T-helper 1 cell treated with Interleukin-12 subunit alpha and Interleukin-12 subunit beta and Interleukin-4 antibody, amounts not matched to agents 30 μg/mL and 1 μg/mL, for 36 hours (primary cell): ENCODE data around the gene MFSD6.
"Not testable (repeated sequence)": the region's sequence is repeated elsewhere in the genome, so short reads cannot be mapped to it uniquely, and the experiment has no call there.

Experiments used
- H3K27ac Mint-ChIP-seq: one replicate; pipeline ENCODE4 v1.8.0; 2021; ENCODE audit warnings: mild to moderate bottlenecking, mixed read lengths
- H3K27me3 Mint-ChIP-seq: one replicate; pipeline ENCODE4 v1.8.0; 2021; ENCODE audit warnings: low read depth, mixed read lengths
- H3K36me3 Mint-ChIP-seq: one replicate; pipeline ENCODE4 v1.8.0; 2021; ENCODE audit warnings: low read depth, mixed read lengths
- H3K4me1 Mint-ChIP-seq: one replicate; pipeline ENCODE4 v1.8.0; 2021; ENCODE audit warnings: low read depth, mixed read lengths
- H3K4me3 Mint-ChIP-seq: one replicate; pipeline ENCODE4 v1.8.0; 2021; ENCODE audit warnings: mild to moderate bottlenecking, moderate library complexity, mixed read lengths
- H3K9me3 Mint-ChIP-seq: one replicate; pipeline ENCODE4 v1.8.0; 2021; ENCODE audit warnings: mixed read lengths

Gene MFSD6

GRCh38 chr2:190477661-190478454, 69.7 kb downstream of the MFSD6 start:
- Mint-ChIP-seq H3K36me3 (peaks cover 18% of the 10 kb centered on the region), H3K27ac (no peak overlapping the region), H3K4me1 (no peaks in the 10 kb centered on the region), H3K4me3 (no peak overlapping the region), H3K27me3 (no peaks in the 10 kb centered on the region), H3K9me3 (peaks cover 11% of the 10 kb centered on the region)

GRCh38 chr2:190478572-190479195, 70.5 kb downstream of the MFSD6 start:
- Mint-ChIP-seq H3K4me3 (no peak overlapping the region), H3K27ac (no peak overlapping the region)

GRCh38 chr2:190481339-190481738, 73.2 kb downstream of the MFSD6 start:
- Mint-ChIP-seq H3K27ac (no peak overlapping the region), H3K9me3 (no peaks in the 10 kb centered on the region), H3K4me1 (no peaks in the 10 kb centered on the region), H3K4me3 (no peak overlapping the region), H3K27me3 (no peaks in the 10 kb centered on the region), H3K36me3 (peaks cover 11% of the 10 kb centered on the region)

More at GRCh38 chr2:190478572-190479195, 70.5 kb downstream of the MFSD6 start:
- H3K36me3 Mint-ChIP-seq: peaks cover 12% of the 10 kb centered on the region
- no peaks in the 10 kb centered on the region for H3K27me3 Mint-ChIP-seq
- H3K9me3 Mint-ChIP-seq: peaks cover 3% of the 10 kb centered on the region
- H3K4me1 Mint-ChIP-seq: no peaks in the 10 kb centered on the region

GRCh38 chr2:190482451-190482850, 74.3 kb downstream of the MFSD6 start:
- H3K27me3 Mint-ChIP-seq: no peaks in the 10 kb centered on the region
- H3K4me3 Mint-ChIP-seq: no peak overlapping the region
- H3K4me1 Mint-ChIP-seq: no peaks in the 10 kb centered on the region
- H3K27ac Mint-ChIP-seq: no peak overlapping the region
- H3K36me3 Mint-ChIP-seq: peaks cover 12% of the 10 kb centered on the region
- no peaks in the 10 kb centered on the region for H3K9me3 Mint-ChIP-seq

GRCh38 chr2:190486037-190486623, 78.0 kb downstream of the MFSD6 start:
- peaks cover 6% of the 10 kb centered on the region for H3K4me1 Mint-ChIP-seq

GRCh38 chr2:190488516-190489233, 80.5 kb downstream of the MFSD6 start:
- no peak overlapping the region for H3K27ac Mint-ChIP-seq
- H3K36me3 Mint-ChIP-seq: peaks cover 58% of the 10 kb centered on the region
- peaks cover 19% of the 10 kb centered on the region for H3K9me3 Mint-ChIP-seq
- no peaks in the 10 kb centered on the region for H3K27me3 Mint-ChIP-seq
- peaks cover 10% of the 10 kb centered on the region for H3K4me1 Mint-ChIP-seq
- no peak overlapping the region for H3K4me3 Mint-ChIP-seq

More at GRCh38 chr2:190486037-190486623, 78.0 kb downstream of the MFSD6 start:
- Mint-ChIP-seq H3K27me3 (no peaks in the 10 kb centered on the region), H3K27ac (no peak overlapping the region), H3K9me3 (no peaks in the 10 kb centered on the region), H3K36me3 (peaks cover 38% of the 10 kb centered on the region), H3K4me3 (no peak overlapping the region)

GRCh38 chr2:190489475-190489874, 81.3 kb downstream of the MFSD6 start:
- Mint-ChIP-seq H3K27ac (no peak overlapping the region), H3K9me3 (peaks cover 19% of the 10 kb centered on the region), H3K4me3 (no peak overlapping the region), H3K27me3 (no peaks in the 10 kb centered on the region), H3K36me3 (peaks cover 64% of the 10 kb centered on the region), H3K4me1 (peaks cover 17% of the 10 kb centered on the region)

GRCh38 chr2:190490502-190490901, 82.3 kb downstream of the MFSD6 start:
- no peak overlapping the region for H3K27ac Mint-ChIP-seq

GRCh38 chr2:190493095-190493494, 84.9 kb downstream of the MFSD6 start:
- H3K9me3 Mint-ChIP-seq: peaks cover 34% of the 10 kb centered on the region
- peaks cover 79% of the 10 kb centered on the region for H3K36me3 Mint-ChIP-seq
- peaks cover 23% of the 10 kb centered on the region for H3K4me1 Mint-ChIP-seq
- H3K27me3 Mint-ChIP-seq: no peaks in the 10 kb centered on the region
- no peak overlapping the region for H3K4me3 Mint-ChIP-seq
- no peak overlapping the region for H3K27ac Mint-ChIP-seq

More at GRCh38 chr2:190490502-190490901, 82.3 kb downstream of the MFSD6 start:
- Mint-ChIP-seq H3K4me1 (peaks cover 23% of the 10 kb centered on the region), H3K9me3 (peaks cover 30% of the 10 kb centered on the region), H3K4me3 (no peak overlapping the region), H3K36me3 (peaks cover 73% of the 10 kb centered on the region), H3K27me3 (no peaks in the 10 kb centered on the region)

- Mint-ChIP-seq H3K4me1 (peaks cover 16% of the 10 kb centered on the region), H3K9me3 (peaks cover 34% of the 10 kb centered on the region), H3K36me3 (peaks cover 71% of the 10 kb centered on the region)
- H3K4me3 Mint-ChIP-seq, H3K27ac Mint-ChIP-seq, H3K27me3 Mint-ChIP-seq: not testable (repeated sequence)
Observed at GRCh38 chr2:190494600-190495227, 86.6 kb downstream of the MFSD6 start.

- Mint-ChIP-seq H3K36me3 (peaks cover 61% of the 10 kb centered on the region), H3K27ac (no peak overlapping the region), H3K9me3 (peaks cover 24% of the 10 kb centered on the region), H3K4me1 (peaks cover 20% of the 10 kb centered on the region), H3K27me3 (no peaks in the 10 kb centered on the region), H3K4me3 (no peak overlapping the region)
Observed at GRCh38 chr2:190497428-190497827, 89.3 kb downstream of the MFSD6 start.

GRCh38 chr2:190499273-190499672, 91.1 kb downstream of the MFSD6 start:
- Mint-ChIP-seq H3K27ac (no peak overlapping the region), H3K4me3 (no peak overlapping the region), H3K27me3 (no peaks in the 10 kb centered on the region), H3K36me3 (peaks cover 53% of the 10 kb centered on the region), H3K9me3 (peaks cover 15% of the 10 kb centered on the region), H3K4me1 (peaks cover 11% of the 10 kb centered on the region)

GRCh38 chr2:190500054-190500502, 91.9 kb downstream of the MFSD6 start:
- Mint-ChIP-seq H3K27me3 (no peaks in the 10 kb centered on the region), H3K9me3 (peaks cover 9% of the 10 kb centered on the region), H3K4me3 (no peak overlapping the region), H3K36me3 (peaks cover 47% of the 10 kb centered on the region), H3K27ac (no peak overlapping the region), H3K4me1 (peaks cover 3% of the 10 kb centered on the region)

- H3K4me3 Mint-ChIP-seq: no peak overlapping the region
- peaks cover 3% of the 10 kb centered on the region for H3K4me1 Mint-ChIP-seq
- peaks cover 39% of the 10 kb centered on the region for H3K36me3 Mint-ChIP-seq
- H3K27ac Mint-ChIP-seq: no peak overlapping the region
- H3K9me3 Mint-ChIP-seq: no peaks in the 10 kb centered on the region
- H3K27me3 Mint-ChIP-seq: no peaks in the 10 kb centered on the region
Observed at GRCh38 chr2:190501231-190501630, 93.1 kb downstream of the MFSD6 start.
